Common myeloid progenitor, CD34-positive (primary cell): ENCODE data around the gene EIF3A.

ENCODE experiments used
- CTCF ChIA-PET: fragments of 350-600 bp; sonication (Branson Sonifier 250); formaldehyde crosslinking; loops from one replicate; lab custom pipeline; 2021; ENCODE audit warnings: antibody characterized with exemption; lab: Charles Lee
- POLR2A ChIA-PET: fragments of 350-600 bp; sonication (Branson Sonifier 250); formaldehyde crosslinking; loops from one replicate; lab custom pipeline; 2021; ENCODE audit warnings: antibody characterized with exemption; lab: Charles Lee
- DNase-seq, 3 donors: peaks; one replicate each; pipeline versions ENCODE4 v3.0.0 to v3.0.0-alpha.2; 2013
- H3K27ac ChIP-seq, 2 experiments: 1 replicate in 1 of 2; 2 replicates in 1 of 2; pipeline ENCODE4 v1.7.0; 2013; ENCODE audit warnings: inconsistent platforms in 2 of 2, low read length in 2 of 2, mild to moderate bottlenecking in 2 of 2, low read depth in 1 of 2, moderate library complexity in 1 of 2; ENCODE audit not compliant: severe bottlenecking in 2 of 2, insufficient read depth in 1 of 2, poor library complexity in 1 of 2
- H3K27me3 ChIP-seq, 5 experiments: replicated peaks in 2 of 5; 1 replicate in 3 of 5; 2 replicates in 2 of 5; pipeline versions ENCODE4 v1.6.1 to v1.7.0; 2013; ENCODE audit warnings: low read length in 4 of 5, mild to moderate bottlenecking in 2 of 5, moderate library complexity in 2 of 5, inconsistent platforms in 1 of 5; ENCODE audit not compliant: insufficient read depth in 5 of 5, control insufficient read depth in 4 of 5
- H3K36me3 ChIP-seq, 4 experiments: 1 replicate in 2 of 4; 2 replicates in 2 of 4; pipeline versions ENCODE4 v1.6.1 to v1.7.0; 2013; ENCODE audit warnings: low read length in 3 of 4, control low read depth in 1 of 4, mild to moderate bottlenecking in 1 of 4; ENCODE audit not compliant: control insufficient read depth in 4 of 4, insufficient read depth in 4 of 4
- H3K4me1 ChIP-seq, 4 experiments: 1 replicate in 3 of 4; 2 replicates in 1 of 4; pipeline versions ENCODE4 v1.6.1 to v1.7.1; 2013; ENCODE audit warnings: low read length in 3 of 4, mild to moderate bottlenecking in 3 of 4, control low read depth in 1 of 4, inconsistent platforms in 1 of 4, moderate library complexity in 1 of 4; ENCODE audit not compliant: control insufficient read depth in 4 of 4, insufficient read depth in 4 of 4; ENCODE audit errors: control extremely low read depth in 1 of 4
- H3K4me3 ChIP-seq, 7 experiments: 1 replicate in 4 of 7; 2 replicates in 3 of 7; pipeline versions ENCODE4 v1.5.1 to v1.7.0; 2013; ENCODE audit warnings: mild to moderate bottlenecking in 7 of 7, low read length in 6 of 7, moderate library complexity in 6 of 7, inconsistent platforms in 2 of 7, low read depth in 2 of 7, control low read depth in 1 of 7; ENCODE audit not compliant: insufficient read depth in 4 of 7, control insufficient read depth in 1 of 7; ENCODE audit errors: extremely low read depth in 1 of 7
- H3K9me3 ChIP-seq, 5 experiments: 1 replicate in 4 of 5; 2 replicates in 1 of 5; pipeline versions ENCODE4 v1.6.1 to v1.7.1; 2013; ENCODE audit warnings: low read length in 4 of 5, mild to moderate bottlenecking in 2 of 5, inconsistent platforms in 1 of 5, low read depth in 1 of 5, moderate library complexity in 1 of 5; ENCODE audit not compliant: control insufficient read depth in 4 of 5, insufficient read depth in 2 of 5; ENCODE audit errors: control extremely low read depth in 1 of 5
- WGBS: methylation state at CpG from one replicate; pipeline ENCODE4 v1.1.5; 2013; ENCODE audit not compliant: insufficient coverage; 5-methylcytosine and 5-hydroxymethylcytosine counted together

Gene EIF3A

GRCh38 chr10:119051775-119052174, 28.8 kb downstream of the EIF3A start:
- Histone ChIP-seq H3K9me3 (peaks cover 0 to 5% (median 0%) of the 10 kb centered on the region in 5 experiments), H3K36me3 (peaks cover 49 to 99% (median 84%) of the 10 kb centered on the region in 4 experiments), H3K27me3 (no peaks in the 10 kb centered on the region), H3K27ac (no peak overlapping the region), H3K4me3 (no peak overlapping the region), H3K4me1 (no peaks in the 10 kb centered on the region)
- CTCF ChIA-PET, result no interaction called here
- WGBS, result 100% methylated on average over 2 of the region's 3 CpGs
- POLR2A ChIA-PET, result no interaction called here
- no peak for DNase-seq

DNA sequence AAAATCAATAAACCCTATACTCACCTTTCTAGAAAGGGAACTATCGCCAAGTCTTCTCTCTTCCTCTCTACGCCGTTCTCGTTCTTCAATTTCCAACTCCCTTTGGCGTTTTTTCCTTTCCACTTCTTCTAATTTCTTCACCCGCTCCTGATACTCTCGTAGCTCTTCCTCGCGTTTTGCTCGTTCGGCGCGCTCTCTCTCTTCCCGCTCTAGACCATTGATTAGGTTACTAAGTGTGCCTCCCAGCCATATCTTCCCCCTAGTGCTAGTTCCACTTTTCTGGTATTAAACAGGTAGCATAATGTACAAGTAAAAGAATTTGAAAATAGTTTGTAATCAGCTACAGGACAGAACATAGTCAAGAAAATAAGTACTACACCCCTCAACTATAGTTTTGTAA, 30.8 kb downstream of the EIF3A start:
- DNase-seq, result no peak
- no peak overlapping the region for H3K27ac ChIP-seq
- POLR2A ChIA-PET, result no interaction called here
- 96% methylated on average over 14 of the region's 14 CpGs for WGBS
- CTCF ChIA-PET, result interaction anchor here (1.3 kb wide), 1 partner anchor 12 kb away, joined by 4 read pairs; no protein-coding TSS in a partner anchor
- no peaks in the 10 kb centered on the region for H3K4me1 ChIP-seq
- H3K9me3 ChIP-seq, result peaks cover 0 to 5% (median 0%) of the 10 kb centered on the region in 5 experiments
- H3K27me3 ChIP-seq, result no peaks in the 10 kb centered on the region
- H3K36me3 ChIP-seq, result peaks cover 45 to 99% (median 87%) of the 10 kb centered on the region in 4 experiments
- no peak overlapping the region for H3K4me3 ChIP-seq

DNA sequence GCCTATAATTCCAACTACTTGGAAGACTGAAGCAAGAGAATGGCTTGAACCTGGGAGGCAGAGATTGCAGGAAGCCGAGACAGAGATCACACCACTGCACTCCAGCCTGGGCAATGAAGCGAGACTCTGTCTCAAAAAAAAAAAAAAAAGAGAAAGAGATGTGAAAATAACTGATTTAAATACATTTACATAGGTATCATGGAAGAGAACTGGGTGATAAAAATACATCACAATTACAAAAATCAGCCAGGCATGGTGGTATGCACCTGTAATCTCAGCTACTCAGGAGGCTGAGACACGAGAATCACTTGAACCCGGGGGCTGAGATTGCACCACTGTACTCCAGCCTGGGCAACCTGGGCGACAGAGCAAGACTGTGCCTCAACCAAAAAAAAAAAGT, 31.3 kb downstream of the EIF3A start:
- CTCF ChIA-PET, result no interaction called here
- Histone ChIP-seq H3K27me3 (no peaks in the 10 kb centered on the region), H3K4me3 (no peak overlapping the region), H3K36me3 (peaks cover 42 to 99% (median 88%) of the 10 kb centered on the region in 4 experiments), H3K9me3 (peaks cover 0 to 5% (median 0%) of the 10 kb centered on the region in 5 experiments), H3K27ac (no peak overlapping the region), H3K4me1 (no peaks in the 10 kb centered on the region)
- no peak for DNase-seq
- POLR2A ChIA-PET, result no interaction called here
- 100% methylated on average over 2 of the region's 5 CpGs for WGBS

DNA sequence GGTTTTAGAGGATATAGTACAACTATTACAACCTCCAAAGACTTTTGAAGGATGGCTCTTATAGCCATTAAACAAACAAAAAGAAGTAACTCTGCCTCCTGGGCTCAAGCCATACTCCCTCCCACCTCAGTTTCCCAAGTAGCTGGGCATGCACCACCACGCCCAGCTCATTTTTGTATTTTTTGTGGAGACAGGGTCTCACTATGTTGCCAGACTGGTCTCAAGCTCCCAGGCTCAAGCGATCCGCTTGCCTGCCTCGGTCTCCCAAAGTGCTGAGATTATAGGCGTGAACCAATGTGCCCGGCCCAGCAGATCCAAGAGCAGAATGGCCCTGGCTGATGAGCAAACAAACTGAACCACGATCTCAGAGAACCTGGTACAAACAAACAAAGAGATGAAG, 35.1 kb downstream of the EIF3A start:
- WGBS, result 100% methylated on average over 6 of the region's 7 CpGs
- CTCF ChIA-PET, result interaction anchor here (1.1 kb wide), 1 partner anchor 8 kb away, joined by 3 read pairs; no protein-coding TSS in a partner anchor

DNA sequence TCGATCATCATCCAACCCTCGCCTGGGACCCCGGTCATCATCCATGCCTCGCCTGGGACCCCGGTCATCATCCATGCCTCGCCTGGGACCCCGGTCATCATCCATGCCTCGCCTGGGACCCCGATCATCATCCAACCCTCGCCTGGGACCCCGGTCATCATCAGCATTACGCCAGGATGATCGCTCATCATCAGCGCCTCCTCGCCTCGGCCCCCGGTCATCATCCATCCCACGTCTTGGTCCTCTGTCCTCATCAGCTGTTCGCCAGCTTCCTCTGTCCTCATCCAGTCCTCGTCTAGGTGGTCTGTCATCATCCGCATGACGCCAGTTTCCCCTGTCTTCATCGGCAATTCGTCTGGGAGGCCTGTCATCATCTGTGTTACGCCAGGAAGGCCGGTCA, 38.4 kb downstream of the EIF3A start:
- Histone ChIP-seq H3K27ac (no peak overlapping the region), H3K4me1 (no peaks in the 10 kb centered on the region), H3K36me3 (peaks cover 40 to 97% (median 74%) of the 10 kb centered on the region in 4 experiments), H3K27me3 (no peaks in the 10 kb centered on the region), H3K4me3 (no peak overlapping the region), H3K9me3 (no peaks in the 10 kb centered on the region)
- no peak for DNase-seq
- 96% methylated on average over 26 of the region's 26 CpGs for WGBS
- ChIA-PET POLR2A (no interaction called here), CTCF (no interaction called here)

More for the DNA sequence above, 35.1 kb downstream of the EIF3A start:
- no peaks in the 10 kb centered on the region for H3K27me3 ChIP-seq
- no peaks in the 10 kb centered on the region for H3K4me1 ChIP-seq
- DNase-seq, result no peak
- POLR2A ChIA-PET, result no interaction called here
- no peaks in the 10 kb centered on the region for H3K9me3 ChIP-seq
- peaks cover 42 to 99% (median 84%) of the 10 kb centered on the region in 4 experiments for H3K36me3 ChIP-seq
- H3K4me3 ChIP-seq, result no peak overlapping the region
- H3K27ac ChIP-seq, result no peak overlapping the region

DNA sequence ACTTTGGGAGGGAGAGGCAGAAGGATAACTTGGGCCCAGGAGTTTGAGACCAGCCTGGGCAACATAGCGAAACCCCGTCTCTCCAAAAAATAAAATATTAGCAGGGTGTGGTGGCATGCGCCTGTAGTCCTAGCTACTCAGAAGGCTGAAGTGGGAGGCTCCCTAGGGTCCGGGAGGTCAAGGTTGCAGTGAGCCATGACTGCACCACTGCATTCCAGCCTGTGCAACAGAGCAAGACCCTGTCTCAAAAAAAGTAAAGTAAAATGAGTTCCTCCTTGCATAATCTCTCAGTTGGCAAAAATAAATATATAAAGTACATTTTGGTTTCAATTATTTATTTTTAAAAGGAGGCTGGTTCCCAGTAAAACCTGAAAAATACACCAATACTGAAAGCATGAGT, 39.3 kb downstream of the EIF3A start:
- no peak for DNase-seq
- H3K9me3 ChIP-seq, result no peaks in the 10 kb centered on the region
- ChIA-PET POLR2A (no interaction called here), CTCF (interaction anchor here (1.4 kb wide), 1 partner anchor 17 kb away, joined by 3 read pairs; no protein-coding TSS in a partner anchor)
- WGBS, result 100% methylated on average over 4 of the region's 4 CpGs
- H3K4me3 ChIP-seq, result no peak overlapping the region
- no peak overlapping the region for H3K27ac ChIP-seq
- peaks cover 44 to 94% (median 71%) of the 10 kb centered on the region in 4 experiments for H3K36me3 ChIP-seq
- H3K4me1 ChIP-seq, result no peaks in the 10 kb centered on the region
- H3K27me3 ChIP-seq, result no peaks in the 10 kb centered on the region

- POLR2A ChIA-PET, result no interaction called here
- H3K27ac ChIP-seq, result no peak overlapping the region
- DNase-seq, result no peak
- H3K4me1 ChIP-seq, result no peaks in the 10 kb centered on the region
- 100% methylated on average over 1 of the region's 1 CpG for WGBS
- CTCF ChIA-PET, result interaction anchor here (1.1 kb wide), 1 partner anchor 14 kb away, joined by 3 read pairs; no protein-coding TSS in a partner anchor
- H3K4me3 ChIP-seq, result no peak overlapping the region
- no peaks in the 10 kb centered on the region for H3K9me3 ChIP-seq
- peaks cover 43 to 86% (median 68%) of the 10 kb centered on the region in 4 experiments for H3K36me3 ChIP-seq
- H3K27me3 ChIP-seq, result no peaks in the 10 kb centered on the region
Observed at GRCh38 chr10:119039161-119039560, 41.5 kb downstream of the EIF3A start.
